GM19455 (cell line): ENCODE measurements around the gene GRID2.
A peak's percentile ranks its signal among the peaks of the same experiment; 100 is the strongest.

Experiments used
- ATAC-seq: cut with Tn5 transposase; IDR thresholded peaks from one replicate; pipeline ENCODE4 v1.9.1; 2021; ENCODE audit not compliant: unreplicated experiment

Gene GRID2

DNA sequence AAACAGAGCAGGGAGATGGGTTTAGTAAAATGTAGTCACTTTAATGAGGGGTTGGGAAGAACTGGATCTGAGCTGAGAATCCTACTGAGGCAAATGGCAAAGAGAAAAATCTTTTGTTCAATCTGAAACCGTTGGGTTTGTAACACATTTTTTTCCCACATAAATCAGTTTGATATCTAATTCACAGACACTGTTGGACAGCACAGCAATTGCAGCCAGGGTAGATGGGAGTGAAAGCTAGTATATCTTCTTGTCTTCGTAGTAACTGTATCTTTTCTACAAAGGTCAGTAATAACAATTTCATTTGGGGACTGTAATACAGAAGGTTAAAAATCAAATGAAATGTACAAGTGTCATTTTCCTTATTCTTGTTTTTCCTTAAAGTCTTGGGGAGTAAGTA is 875.3 kb downstream of the GRID2 start:
- no peak for ATAC-seq

DNA sequence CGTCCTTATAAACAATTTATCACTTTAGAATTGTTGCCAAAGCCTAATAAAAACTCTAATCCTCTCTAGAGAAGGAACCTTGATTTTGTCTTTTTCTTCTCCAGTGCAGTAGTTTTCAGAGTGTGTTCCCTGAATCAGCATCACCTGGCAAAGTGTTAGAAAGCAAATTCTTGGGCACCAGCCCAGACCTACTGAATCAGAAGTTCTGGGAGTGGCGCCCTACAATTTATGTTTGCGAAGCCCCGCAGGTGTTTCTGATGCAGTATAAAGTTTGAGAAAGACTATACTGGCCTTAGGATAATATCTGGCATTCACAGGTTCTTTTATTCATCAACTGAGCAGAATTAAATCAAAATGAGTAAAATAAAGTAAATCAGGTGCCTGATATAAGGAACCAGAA is 879.0 kb downstream of the GRID2 start:
- ATAC-seq: no peak

DNA sequence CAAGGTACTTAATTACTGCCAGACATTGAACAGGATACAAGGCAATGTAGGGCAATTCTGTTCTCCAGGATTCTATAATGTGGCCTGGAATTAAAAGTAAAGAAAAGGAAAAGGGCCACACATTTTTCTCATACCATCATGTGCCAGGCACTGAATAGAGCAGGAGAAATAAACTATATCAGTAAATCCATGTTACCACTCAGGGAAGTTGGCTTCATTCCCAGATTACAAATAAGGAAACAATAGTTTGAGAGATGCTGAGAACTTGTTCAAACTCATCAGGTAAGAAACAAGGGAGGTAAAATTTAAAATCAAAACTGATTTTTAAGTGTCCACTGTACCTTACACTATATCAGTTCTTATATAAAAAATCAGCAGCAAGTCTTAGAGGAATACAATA is 879.8 kb downstream of the GRID2 start:
- no peak for ATAC-seq

DNA sequence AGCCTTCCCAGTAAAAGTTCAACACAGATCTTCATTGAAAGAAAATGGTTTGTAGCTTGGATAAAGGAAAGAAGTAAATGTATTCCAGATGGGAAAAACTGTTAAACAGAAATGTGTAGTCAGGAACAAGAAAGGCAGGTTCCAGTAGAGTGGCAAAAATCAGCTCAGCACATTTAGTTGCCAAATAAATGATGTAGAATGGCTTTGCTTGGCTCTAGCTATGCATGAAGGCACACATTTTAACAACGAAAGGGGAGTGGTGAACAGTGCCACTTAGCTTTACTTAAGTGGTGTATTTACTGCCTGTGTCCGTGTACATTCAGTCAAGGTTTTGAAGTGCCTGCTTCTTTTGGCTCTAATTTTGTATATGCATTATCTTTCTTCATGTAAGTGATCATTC is 880.3 kb downstream of the GRID2 start:
- ATAC-seq: no peak

DNA sequence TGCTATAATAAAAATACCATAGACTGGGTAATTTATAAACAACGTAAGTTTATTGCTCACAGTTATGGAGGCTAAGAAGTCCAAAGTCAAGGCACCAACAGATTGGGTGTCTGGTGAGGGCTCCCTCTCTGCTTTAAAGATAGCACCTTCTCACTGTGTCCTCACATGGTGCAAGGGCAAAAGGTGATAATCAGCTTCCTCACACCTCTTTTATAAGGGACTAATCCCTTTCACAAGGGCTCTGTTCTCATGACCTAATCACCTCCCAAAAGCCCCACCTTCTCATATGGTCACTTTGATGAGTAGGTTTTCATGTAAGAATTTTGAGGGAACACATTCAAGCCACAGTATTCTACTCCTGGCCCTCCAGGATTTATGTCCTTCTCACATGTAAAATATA is 883.1 kb downstream of the GRID2 start:
- no peak for ATAC-seq

DNA sequence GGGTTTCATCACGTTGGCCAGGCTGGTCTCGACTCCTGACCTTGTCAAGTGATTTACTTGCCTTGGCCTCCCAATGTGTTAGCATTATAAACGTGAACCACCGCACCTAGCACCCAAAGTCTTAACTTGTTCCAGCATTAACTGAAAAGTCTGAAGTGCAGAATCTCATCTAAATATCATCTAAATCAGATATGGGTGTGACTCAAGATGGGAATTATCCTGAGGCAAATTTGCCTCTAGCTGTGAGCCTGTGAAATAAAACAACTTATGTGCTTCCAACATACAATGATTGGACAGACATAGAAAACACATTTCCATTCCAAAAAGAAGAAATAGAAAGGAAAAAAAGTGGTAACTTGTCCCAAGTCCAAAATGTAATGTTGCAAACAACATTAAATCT is 883.7 kb downstream of the GRID2 start:
- ATAC-seq: no peak

DNA sequence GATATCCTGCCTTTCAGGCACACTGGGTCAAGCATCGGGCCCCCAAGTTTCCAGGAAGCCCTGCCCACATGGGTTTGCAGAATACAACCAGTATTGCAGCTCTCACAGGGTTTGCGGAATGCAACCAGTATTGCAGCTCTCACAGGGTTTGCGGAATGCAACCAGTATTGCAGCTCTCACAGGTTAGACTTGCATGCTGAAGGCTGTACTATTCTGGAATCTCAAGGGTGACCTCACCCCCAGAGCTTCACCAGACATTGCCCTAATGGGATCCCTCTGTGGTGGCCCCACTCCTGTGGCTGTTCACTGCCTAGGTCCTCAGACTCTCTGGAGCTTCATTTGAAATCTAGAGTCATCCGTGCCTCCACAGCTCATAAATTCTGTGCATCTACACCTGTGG is 884.1 kb downstream of the GRID2 start:
- no peak for ATAC-seq

DNA sequence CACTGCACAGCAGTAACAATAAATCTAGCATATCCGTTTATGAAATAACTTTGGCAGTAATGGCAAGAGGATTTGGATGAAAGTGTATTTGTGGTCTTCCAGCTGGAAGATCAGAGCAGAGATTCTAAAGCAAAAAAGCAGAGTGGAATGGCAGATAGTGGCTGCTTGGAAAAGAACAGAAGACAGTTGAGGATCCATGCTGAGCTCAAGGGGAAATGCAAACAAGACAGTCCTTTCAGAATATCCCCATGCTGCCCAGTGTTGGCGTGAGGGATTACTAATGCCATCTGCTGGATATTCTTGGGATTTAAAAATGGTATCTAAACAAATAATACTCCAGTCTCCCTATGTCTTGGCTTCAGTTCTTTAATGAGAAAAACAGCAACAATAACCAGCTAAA is 895.7 kb downstream of the GRID2 start:
- ATAC-seq: peak; percentile 67

DNA sequence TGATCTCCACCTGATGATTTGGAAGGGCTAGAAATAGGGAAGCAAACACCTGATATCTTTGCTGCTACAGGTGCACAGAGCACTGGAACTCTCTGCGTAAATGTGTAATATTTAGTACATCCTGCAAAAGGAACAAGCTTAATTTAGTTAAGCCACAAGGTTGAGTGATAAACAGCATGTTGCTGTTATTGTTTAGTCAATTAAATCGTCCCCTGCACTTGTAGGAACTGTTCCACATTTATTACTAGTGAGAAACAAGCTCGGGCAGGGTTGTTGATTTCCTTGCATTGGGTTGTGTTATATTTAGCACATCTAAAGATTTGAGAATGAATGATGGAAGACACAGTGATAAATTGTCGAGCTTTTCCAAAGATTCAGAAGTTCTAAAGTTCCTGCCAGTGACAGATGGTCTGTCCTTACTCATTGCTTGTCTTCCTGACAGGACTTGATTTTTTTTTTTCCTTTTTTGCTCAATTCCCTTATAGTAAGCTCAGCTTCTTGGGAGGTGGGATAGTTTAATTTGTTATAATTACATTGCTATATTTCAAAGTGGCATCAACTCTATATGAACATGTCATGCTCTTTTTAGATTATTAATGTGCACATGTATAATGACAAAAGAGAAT is 897.8 kb downstream of the GRID2 start:
- no peak for ATAC-seq

DNA sequence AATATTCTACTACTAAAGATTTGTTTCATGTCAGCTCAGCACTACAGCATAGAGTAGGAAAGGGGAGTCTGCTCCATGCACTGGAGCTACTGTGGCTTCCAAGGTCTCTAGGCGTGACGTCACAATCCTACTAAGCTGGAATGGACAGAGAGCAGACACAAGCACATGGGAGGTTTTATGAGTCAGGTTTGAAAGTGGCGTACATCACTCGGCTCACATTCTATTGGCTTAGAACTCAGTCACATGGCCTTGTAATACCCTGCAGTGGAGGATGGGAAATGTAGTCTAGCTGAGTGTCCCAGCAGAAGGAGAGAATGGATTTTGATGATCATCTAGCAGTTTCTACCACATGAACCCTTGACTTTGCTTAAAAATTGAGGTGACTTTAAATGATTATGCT is 899.9 kb downstream of the GRID2 start:
- ATAC-seq: no peak

DNA sequence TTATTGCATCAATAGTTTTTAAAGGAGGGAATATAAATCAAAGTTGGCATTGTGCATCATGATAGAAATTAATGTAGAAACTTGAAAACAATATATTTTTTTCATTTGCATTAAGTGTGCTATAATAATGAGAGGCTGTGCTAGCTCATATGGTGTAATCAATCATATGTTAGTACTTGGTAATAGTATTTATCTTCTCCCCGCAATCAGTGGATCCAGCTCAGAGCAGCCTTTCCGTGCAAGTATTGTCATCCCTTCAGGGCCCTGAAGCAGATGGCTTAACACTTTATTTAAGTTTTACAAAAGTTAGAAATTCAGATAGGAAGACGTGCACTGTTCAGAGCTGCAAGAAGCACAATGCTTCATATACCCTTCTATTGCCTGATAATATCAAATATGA is 908.5 kb downstream of the GRID2 start:
- no peak for ATAC-seq

DNA sequence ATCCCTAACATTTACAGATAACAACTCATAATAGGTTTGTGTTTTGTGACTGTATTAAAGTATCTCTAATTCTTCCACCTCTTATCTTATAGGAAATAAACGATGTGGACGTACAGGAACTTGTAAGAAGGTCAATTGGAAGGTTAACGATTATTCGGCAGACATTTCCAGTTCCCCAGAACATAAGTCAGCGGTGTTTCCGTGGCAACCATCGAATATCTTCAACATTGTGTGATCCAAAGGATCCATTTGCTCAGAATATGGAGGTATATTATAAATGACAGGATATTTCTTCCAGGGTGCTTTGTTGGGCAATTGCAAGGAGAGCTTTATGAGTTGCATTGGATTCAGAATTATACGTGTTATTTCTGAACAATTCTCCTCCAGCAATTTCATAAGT is 912.9 kb downstream of the GRID2 start:
- no peak for ATAC-seq

DNA sequence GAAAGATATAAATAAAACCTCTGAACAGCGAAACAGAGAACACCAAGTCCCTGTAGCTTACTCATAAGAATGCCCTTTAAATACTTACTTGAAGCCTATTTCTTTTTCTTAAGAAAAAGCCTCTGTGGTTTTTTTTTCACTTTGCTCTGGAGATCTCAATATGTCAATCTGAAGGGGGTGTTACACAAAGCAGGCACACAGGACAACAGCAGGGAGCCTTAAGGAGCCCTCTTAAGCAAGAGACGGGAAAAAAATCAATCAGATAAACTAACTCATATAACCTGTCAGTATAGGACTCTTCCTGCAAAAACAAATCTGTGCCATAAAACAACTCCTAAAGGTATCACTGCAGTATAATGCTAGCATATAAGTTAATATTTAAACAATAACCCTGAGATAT is 913.7 kb downstream of the GRID2 start:
- ATAC-seq: no peak

DNA sequence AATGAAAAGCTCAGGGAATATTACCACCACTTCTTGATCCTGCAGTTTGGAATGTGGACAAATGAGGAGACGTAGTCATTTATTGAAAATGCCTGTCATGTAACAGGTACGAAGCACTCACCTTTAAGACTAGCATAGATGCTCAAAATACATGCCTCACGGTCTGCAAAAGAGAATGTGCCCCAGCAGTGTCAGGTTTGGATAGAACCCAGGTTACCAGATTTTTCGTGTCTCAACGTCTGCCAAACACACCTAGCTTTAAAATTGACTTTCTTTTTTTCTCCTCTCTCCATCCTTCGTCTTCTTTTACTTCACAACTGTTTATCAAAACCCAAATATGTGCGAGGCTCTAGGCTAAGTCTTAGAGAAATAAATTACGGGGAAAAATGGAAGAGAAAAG is 918.0 kb downstream of the GRID2 start:
- no peak for ATAC-seq

DNA sequence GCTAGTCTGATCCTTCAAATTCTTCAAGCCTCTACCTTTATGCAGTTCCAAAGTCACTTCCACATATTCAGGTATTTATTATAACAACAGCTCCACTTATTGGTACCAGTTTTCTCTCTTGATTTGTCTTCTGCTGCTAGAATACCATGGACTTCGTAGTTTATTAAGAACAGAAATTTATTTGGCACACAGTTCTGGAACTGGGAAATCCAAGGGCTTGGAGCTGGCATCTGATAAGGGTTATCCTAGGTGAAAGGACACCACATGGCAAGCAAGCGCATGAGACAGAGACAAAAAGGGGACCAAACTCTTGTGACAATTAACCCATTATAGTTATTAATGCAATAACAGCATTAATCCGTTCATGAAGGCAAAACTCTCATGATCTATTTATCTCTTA is 924.3 kb downstream of the GRID2 start:
- no peak for ATAC-seq

DNA sequence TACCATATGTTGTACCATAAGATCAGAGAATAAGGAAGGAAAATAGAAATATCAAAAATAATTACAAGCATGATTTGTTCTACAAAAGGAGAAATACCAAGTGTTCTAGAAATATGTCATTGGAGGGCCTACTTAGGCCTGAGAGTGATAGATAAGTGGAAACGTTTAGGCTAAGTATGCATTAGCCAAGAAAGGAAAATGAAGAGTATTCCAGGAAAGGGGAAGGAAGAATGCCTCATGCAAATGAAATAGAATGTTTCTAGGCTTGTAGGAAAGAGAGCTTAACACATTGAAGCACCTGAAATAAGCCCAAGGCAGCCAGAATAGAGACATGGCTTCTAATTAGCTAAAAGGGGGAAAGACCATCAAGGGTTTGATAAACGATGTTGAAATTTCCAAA is 929.1 kb downstream of the GRID2 start:
- no peak for ATAC-seq

DNA sequence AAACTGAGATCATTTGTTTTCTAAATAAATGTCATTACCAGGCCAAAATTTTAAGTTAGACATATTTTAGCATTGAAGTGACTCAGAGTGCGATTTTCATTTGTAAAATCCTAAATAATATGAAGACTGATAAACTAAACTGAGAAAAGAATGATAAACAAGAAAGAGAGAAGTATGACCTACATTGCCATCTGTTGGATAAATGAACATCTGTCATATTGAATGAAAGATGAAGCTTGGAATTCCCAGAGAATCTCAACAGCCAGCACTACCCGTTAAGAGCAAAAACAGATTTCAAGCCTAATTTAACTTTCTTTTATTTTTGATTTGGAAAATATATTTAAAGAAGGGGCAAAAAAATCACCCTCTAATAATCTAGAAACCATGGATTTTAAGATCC is 933.8 kb downstream of the GRID2 start:
- no peak for ATAC-seq

DNA sequence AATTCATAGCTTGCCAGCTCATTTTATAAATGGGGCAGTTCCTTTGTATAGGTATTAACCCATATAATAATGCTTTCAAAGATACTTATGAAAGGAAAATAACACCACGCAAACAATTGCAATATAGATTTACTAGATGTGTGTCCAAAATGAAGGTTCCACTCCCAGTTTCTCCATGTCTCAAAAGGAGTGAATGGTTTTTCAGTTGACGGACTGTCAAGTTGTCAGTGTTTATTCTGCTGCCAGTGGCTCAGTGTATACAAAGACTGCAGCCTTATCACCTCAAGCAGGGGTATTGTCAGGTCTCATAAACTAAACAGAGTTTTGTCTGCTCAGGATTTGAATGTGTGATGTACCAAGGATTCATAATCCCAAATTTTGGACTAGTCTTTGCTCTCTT is 939.5 kb downstream of the GRID2 start:
- no peak for ATAC-seq

DNA sequence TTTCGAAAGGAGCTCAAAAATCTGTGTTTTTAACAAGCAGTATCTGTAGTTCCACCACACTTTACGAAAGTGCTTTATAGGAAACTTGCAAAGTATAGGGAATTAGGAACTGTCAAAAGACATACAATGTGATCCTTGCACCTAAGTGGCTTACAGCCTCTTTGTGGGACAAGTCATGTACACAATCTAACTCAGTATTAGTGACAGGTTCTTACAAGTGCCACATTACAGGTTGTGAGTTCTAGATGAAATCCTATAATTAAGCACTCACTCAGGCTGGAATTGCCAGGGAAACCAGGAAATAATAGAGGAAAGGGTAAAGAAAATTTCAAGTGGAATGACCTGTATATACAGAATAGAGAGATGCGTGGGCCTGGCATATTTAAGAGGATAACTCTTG is 957.4 kb downstream of the GRID2 start:
- ATAC-seq: no peak

DNA sequence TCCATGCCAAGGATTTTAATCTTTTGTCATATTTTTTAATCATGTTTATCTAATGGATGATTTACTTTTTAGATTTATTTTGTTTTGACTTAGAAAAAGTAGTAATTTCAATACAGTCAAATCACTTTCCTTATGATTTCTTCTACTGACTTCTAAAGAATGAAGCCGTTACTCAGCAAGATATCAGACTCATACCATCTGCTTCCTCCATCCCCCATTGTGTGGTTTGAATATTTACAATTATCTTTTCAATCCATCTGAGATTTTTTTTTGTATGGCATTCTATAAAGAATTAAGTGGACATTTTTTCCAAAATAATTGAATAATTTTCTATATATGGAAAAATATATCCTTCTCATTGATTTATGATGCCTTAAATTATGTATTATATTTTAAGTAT is 959.4 kb downstream of the GRID2 start:
- ATAC-seq: no peak

DNA sequence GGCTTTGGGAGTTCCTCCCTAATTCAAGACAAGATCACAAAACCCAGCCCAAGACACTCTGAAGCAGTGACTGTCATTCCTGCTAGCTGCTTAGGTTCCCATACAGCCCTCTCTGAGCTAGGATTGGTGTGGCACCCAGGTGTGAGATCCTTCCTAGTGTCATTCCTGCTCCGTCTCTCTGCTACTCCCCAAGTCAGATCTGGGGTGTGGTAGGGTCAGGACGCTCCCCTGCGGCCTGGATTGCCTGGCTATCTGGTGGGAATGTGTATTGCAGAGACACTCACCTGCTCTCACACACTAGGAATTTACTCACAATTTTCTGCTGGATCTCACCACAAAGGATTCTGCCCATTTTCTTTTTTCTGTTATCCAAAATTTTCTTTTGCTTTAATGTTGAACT is 964.0 kb downstream of the GRID2 start:
- ATAC-seq: no peak

DNA sequence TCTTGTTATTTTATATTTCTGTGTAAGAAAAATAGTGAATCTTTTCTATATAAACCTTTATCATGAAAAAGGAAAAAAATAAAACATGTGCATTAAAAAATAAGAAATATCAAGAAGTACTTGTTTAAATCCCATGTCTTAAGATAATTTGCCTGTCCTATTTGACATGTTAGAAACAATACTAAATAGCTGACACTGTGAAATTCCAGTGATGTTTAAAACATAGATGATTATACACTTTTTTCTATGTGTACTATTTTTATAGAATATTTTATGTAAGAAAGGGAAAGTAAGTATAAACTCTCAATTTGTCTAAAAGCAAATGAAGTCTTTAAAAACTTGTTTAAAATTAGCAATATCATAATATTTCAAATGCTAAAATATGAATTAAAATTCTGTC is 981.6 kb downstream of the GRID2 start:
- no peak for ATAC-seq

DNA sequence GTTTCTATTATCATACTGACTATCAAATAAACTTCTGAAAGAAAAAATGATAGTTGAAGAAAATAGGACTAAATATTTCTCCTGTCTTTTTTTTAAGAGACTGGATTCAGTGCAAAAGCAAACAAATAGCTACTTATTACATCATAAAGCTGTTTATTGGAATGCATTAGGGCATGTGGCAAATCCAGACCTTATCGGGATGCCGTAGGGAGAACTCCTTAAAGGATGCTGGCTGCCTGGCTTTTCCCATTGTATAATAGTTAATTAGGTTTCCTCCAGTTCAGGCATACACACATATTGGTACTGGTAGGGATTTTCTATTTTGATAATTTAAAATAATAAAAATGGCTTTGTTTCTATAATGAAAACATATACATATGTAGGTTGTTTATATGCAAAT is 985.5 kb downstream of the GRID2 start:
- ATAC-seq: no peak

DNA sequence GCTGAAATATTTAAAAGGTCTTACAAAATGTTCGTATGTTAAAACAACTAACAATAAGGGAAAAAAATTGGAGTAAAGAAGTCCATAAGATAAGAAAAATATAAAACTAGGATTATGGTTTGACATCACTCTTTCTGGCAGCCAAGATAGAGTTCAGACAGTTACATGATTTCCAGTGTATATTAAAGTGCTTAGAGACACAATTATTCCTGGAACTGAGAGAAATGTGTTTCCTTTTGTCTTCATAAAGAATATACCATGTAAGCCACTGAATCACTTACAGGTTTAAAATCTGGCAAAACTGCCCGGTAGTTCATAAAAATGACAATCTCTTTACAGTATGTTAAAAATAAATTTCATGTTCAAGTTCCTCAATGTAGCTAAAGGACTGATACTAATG is 986.1 kb downstream of the GRID2 start:
- no peak for ATAC-seq
